ENCODE measurements around the gene BIN1.

DNA sequence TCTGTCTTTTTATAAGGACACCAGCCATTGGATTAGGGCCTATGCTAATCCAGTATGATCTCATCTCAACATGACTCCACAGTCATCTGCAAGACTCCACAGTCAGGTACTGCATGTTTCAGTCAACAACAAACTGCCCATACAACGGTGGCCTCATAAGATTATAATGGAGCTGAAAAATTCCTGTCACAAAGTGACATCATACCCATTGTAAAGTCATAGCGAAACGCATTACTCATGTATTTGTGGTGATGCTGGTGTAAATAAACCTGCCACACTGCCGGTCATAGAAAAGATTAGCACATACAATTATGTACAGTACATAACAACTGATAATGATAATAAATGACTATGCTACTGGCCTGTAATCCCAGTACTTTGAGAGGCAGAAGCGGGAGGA, 106.0 kb downstream of the BIN1 start:
- TF ChIP-seq, protein P1, sequence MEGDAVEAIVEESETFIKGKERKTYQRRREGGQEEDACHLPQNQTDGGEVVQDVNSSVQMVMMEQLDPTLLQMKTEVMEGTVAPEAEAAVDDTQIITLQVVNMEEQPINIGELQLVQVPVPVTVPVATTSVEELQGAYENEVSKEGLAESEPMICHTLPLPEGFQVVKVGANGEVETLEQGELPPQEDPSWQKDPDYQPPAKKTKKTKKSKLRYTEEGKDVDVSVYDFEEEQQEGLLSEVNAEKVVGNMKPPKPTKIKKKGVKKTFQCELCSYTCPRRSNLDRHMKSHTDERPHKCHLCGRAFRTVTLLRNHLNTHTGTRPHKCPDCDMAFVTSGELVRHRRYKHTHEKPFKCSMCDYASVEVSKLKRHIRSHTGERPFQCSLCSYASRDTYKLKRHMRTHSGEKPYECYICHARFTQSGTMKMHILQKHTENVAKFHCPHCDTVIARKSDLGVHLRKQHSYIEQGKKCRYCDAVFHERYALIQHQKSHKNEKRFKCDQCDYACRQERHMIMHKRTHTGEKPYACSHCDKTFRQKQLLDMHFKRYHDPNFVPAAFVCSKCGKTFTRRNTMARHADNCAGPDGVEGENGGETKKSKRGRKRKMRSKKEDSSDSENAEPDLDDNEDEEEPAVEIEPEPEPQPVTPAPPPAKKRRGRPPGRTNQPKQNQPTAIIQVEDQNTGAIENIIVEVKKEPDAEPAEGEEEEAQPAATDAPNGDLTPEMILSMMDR (conservative IDR thresholded peaks at IDR 0.05; ENCODE audit: low read depth, low read length) = no peak
- TF ChIP-seq EZH2 (IDR thresholded peaks at IDR 0.05; ENCODE audit: low read length, unreplicated experiment) (no peak), EZH2phosphoT487 (IDR thresholded peaks at IDR 0.05; ENCODE audit: borderline replicate concordance, low read length) (no peak)
